H1 (cell line): ENCODE results near the gene STX10. TPM values are rescaled to one million over a fixed set of nuclear protein-coding genes. Genes with fewer than 3 reads are reported as not detected.

ENCODE experiments used
- CTCF ChIA-PET: fragments of 300-600 bp; sonication (Branson Sonifier 250); formaldehyde crosslinking; loops from one replicate; lab custom pipeline; 2021; ENCODE audit not compliant: partially characterized antibody; lab: Charles Lee
- POLR2A ChIA-PET: fragments of 300-600 bp; sonication (Branson Sonifier 250); formaldehyde crosslinking; loops from one replicate; lab custom pipeline; 2021; ENCODE audit warnings: inconsistent platforms; ENCODE audit not compliant: partially characterized antibody; lab: Charles Lee
- DNase-seq, 2 experiments: peaks; one replicate each; pipeline versions ENCODE4 v3.0.0 to v3.0.0-alpha.2; 2010 to 2022; ENCODE audit warnings: low spot score in 2 of 2, low read depth in 1 of 2, mixed read lengths in 1 of 2
- FAIRE-seq: peaks from 2 replicates; lab custom pipeline; 2011; peaks lifted over from hg19 to GRCh38; lab: Jason Lieb, UNC
- H2AFZ ChIP-seq: 2 replicates; pipeline ENCODE4 v1.8.1; 2012; ENCODE audit warnings: low read length, inconsistent platforms
- H2AK5ac ChIP-seq: 2 replicates; pipeline ENCODE4 v1.6.1; 2013; ENCODE audit warnings: low read depth, low read length
- H2BK120ac ChIP-seq: replicated peaks from 2 replicates; pipeline ENCODE3; 2013; ENCODE audit warnings: low read depth, low read length, inconsistent platforms
- H2BK12ac ChIP-seq: 2 replicates; pipeline ENCODE4 v1.6.1; 2013; ENCODE audit warnings: low read depth, low read length
- H2BK15ac ChIP-seq: 2 replicates; pipeline ENCODE4 v1.6.1; 2013; ENCODE audit warnings: low read length
- H2BK20ac ChIP-seq: 2 replicates; pipeline ENCODE4 v1.6.1; 2013; ENCODE audit warnings: low read length
- H2BK5ac ChIP-seq: 2 replicates; pipeline ENCODE4 v1.6.1; 2013; ENCODE audit warnings: low read depth, low read length
- H3K14ac ChIP-seq: 2 replicates; pipeline ENCODE4 v1.6.1; 2013; ENCODE audit warnings: inconsistent platforms; ENCODE audit not compliant: insufficient read length
- H3K18ac ChIP-seq: 2 replicates; pipeline ENCODE4 v1.6.1; 2013; ENCODE audit warnings: low read length; ENCODE audit errors: extremely low read depth
- H3K23ac ChIP-seq: 2 replicates; pipeline ENCODE4 v1.6.1; 2013; ENCODE audit warnings: inconsistent platforms; ENCODE audit not compliant: insufficient read length
- H3K23me2 ChIP-seq: 2 replicates; pipeline ENCODE4 v1.6.1; 2013; ENCODE audit warnings: low read depth, low read length
- H3K27ac ChIP-seq: 2 replicates; pipeline ENCODE4 v1.6.1; 2011; ENCODE audit warnings: low read depth, low read length, inconsistent platforms
- H3K27me3 ChIP-seq, 4 experiments: replicated peaks in 1 of 4; 1 replicate in 1 of 4; 2 replicates in 3 of 4; pipeline versions ENCODE4 v1.6.1 to v1.8.1; 2011 to 2013; ENCODE audit warnings: low read length in 3 of 4, mild to moderate bottlenecking in 3 of 4, inconsistent platforms in 2 of 4, mixed read lengths in 2 of 4, moderate library complexity in 1 of 4; ENCODE audit not compliant: control insufficient read depth in 3 of 4, insufficient read depth in 3 of 4; ENCODE audit errors: extremely low read depth in 1 of 4
- H3K36me3 ChIP-seq, 4 experiments: 2 replicates each; pipeline versions ENCODE4 v1.6.1 to v1.8.1; 2011 to 2013; ENCODE audit warnings: mild to moderate bottlenecking in 4 of 4, low read length in 3 of 4, moderate library complexity in 2 of 4, control low read depth in 1 of 4, inconsistent platforms in 1 of 4; ENCODE audit not compliant: insufficient read depth in 4 of 4, control insufficient read depth in 2 of 4
- H3K4ac ChIP-seq: replicated peaks from 2 replicates; pipeline ENCODE3; 2013; ENCODE audit warnings: low read length, low read depth, mixed read lengths, inconsistent platforms; ENCODE audit not compliant: insufficient read length
- H3K4me1 ChIP-seq, 4 experiments: replicated peaks in 1 of 4; 1 replicate in 1 of 4; 2 replicates in 3 of 4; pipeline versions ENCODE4 v1.6.1 to v1.8.1; 2011 to 2013; ENCODE audit warnings: low read length in 3 of 4, inconsistent platforms in 2 of 4, mixed read lengths in 1 of 4; ENCODE audit not compliant: insufficient read depth in 4 of 4, control insufficient read depth in 3 of 4
- H3K4me2 ChIP-seq, 2 experiments: 2 replicates each; pipeline versions ENCODE4 v1.6.1 to v1.8.1; 2011 to 2013; ENCODE audit warnings: low read depth in 2 of 2, low read length in 2 of 2, control low read depth in 1 of 2, inconsistent platforms in 1 of 2, mild to moderate bottlenecking in 1 of 2; ENCODE audit not compliant: insufficient read depth in 1 of 2
- H3K4me3 ChIP-seq, 4 experiments: fragments of 200-600, 300-600 bp in 1 of 4; sonication (generic), shearing (Covaris generic), sonication (Bioruptor Twin) in 1 of 4; 2 replicates each; pipeline versions ENCODE4 v1.5.1 to v1.8.1; 2011 to 2016; ENCODE audit warnings: low read length in 4 of 4, low read depth in 3 of 4, control low read depth in 2 of 4, inconsistent platforms in 2 of 4, mild to moderate bottlenecking in 2 of 4, mixed read lengths in 1 of 4, moderate library complexity in 1 of 4; ENCODE audit not compliant: insufficient read depth in 2 of 4; ENCODE audit errors: extremely low read depth in 1 of 4
- H3K56ac ChIP-seq: replicated peaks from 2 replicates; pipeline ENCODE3; 2013; ENCODE audit warnings: low read depth, mild to moderate bottlenecking, mixed read lengths, low read length, inconsistent platforms; ENCODE audit not compliant: insufficient read length
- H3K79me1 ChIP-seq: 2 replicates; pipeline ENCODE4 v1.6.1; 2013; ENCODE audit warnings: low read depth, low read length, control low read depth
- H3K79me2 ChIP-seq, 2 experiments: 2 replicates each; pipeline versions ENCODE4 v1.6.1 to v1.8.1; 2012 to 2013; ENCODE audit warnings: low read length in 2 of 2, mild to moderate bottlenecking in 2 of 2, inconsistent platforms in 1 of 2; ENCODE audit not compliant: insufficient read depth in 2 of 2, control insufficient read depth in 1 of 2
- H3K9ac ChIP-seq, 4 experiments: replicated peaks in 1 of 4; 1 replicate in 1 of 4; 2 replicates in 3 of 4; pipeline versions ENCODE4 v1.6.1 to v1.8.1; 2011 to 2013; ENCODE audit warnings: low read depth in 3 of 4, low read length in 3 of 4, control low read depth in 2 of 4, mild to moderate bottlenecking in 2 of 4, moderate library complexity in 2 of 4, inconsistent platforms in 1 of 4; ENCODE audit errors: extremely low read depth in 1 of 4
- H3K9me3 ChIP-seq, 2 experiments: 2 replicates each; pipeline versions ENCODE4 v1.6.1 to v1.8.1; 2012 to 2013; ENCODE audit warnings: mild to moderate bottlenecking in 2 of 2, moderate library complexity in 2 of 2, control low read depth in 1 of 2, inconsistent platforms in 1 of 2, low read depth in 1 of 2, low read length in 1 of 2, mixed read lengths in 1 of 2; ENCODE audit not compliant: insufficient read depth in 2 of 2
- H4K20me1 ChIP-seq, 2 experiments: replicated peaks in 1 of 2; 2 replicates each; pipeline versions ENCODE3 to v1.8.1; 2011 to 2013; ENCODE audit warnings: inconsistent platforms in 2 of 2, low read length in 2 of 2, mild to moderate bottlenecking in 1 of 2; ENCODE audit not compliant: insufficient read depth in 2 of 2, control insufficient read depth in 1 of 2
- H4K5ac ChIP-seq: 2 replicates; pipeline ENCODE4 v1.6.1; 2013; ENCODE audit warnings: low read length, low read depth, mixed read lengths, inconsistent platforms; ENCODE audit not compliant: insufficient read length
- H4K8ac ChIP-seq: 2 replicates; pipeline ENCODE4 v1.8.0; 2013; ENCODE audit warnings: mild to moderate bottlenecking, moderate library complexity, low read length, inconsistent platforms; ENCODE audit not compliant: insufficient read depth; ENCODE audit errors: extremely low read depth
- H4K91ac ChIP-seq: replicated peaks from 2 replicates; pipeline ENCODE3; 2013; ENCODE audit warnings: low read length, mixed read lengths, inconsistent platforms; ENCODE audit not compliant: insufficient read length
- CHD1 ChIP-seq: IDR thresholded peaks from 2 replicates; pipeline ENCODE4 v1.6.1; 2012; ENCODE audit warnings: low read depth, low read length, improper control_type of control experiment
- CHD2 ChIP-seq: IDR thresholded peaks from 2 replicates; pipeline ENCODE4 v1.6.1; 2012; ENCODE audit warnings: low read length, improper control_type of control experiment
- CREB1 ChIP-seq: IDR thresholded peaks from 2 replicates; pipeline ENCODE4 v1.6.1; 2012; ENCODE audit warnings: inconsistent platforms
- CTBP2 ChIP-seq: IDR thresholded peaks from 2 replicates; pipeline ENCODE4 v1.7.0; 2011; ENCODE audit warnings: borderline replicate concordance, mild to moderate bottlenecking, moderate library complexity, mixed read lengths, low read length; ENCODE audit not compliant: insufficient read depth, insufficient read length
- EGR1 ChIP-seq: IDR thresholded peaks from 2 replicates; pipeline ENCODE4 v1.6.1; 2011; ENCODE audit warnings: low read depth, low read length, borderline replicate concordance
- JUN ChIP-seq: IDR thresholded peaks from 2 replicates; pipeline ENCODE4 v1.6.1; 2011; ENCODE audit warnings: low read depth, mild to moderate bottlenecking, improper control_type of control experiment, low read length
- KDM1A ChIP-seq: fragments of 200-600, 300-600 bp; sonication (generic); IDR thresholded peaks from 2 replicates; pipeline ENCODE4 v1.7.1; 2016; ENCODE audit warnings: mild to moderate bottlenecking, low read length, borderline replicate concordance
- RNF2 ChIP-seq: fragments of 200-900, 300-1000 bp; sonication (generic); IDR thresholded peaks from 2 replicates; pipeline ENCODE4 v1.7.1; 2016; ENCODE audit warnings: borderline replicate concordance, low read depth, mild to moderate bottlenecking, antibody characterized with exemption, low read length; ENCODE audit not compliant: poor library complexity, severe bottlenecking; ENCODE audit errors: missing control alignments
- SAP30 ChIP-seq: fragments of 300-600 bp; sonication (generic); IDR thresholded peaks from 2 replicates; pipeline ENCODE4 v1.7.1; 2012; ENCODE audit warnings: low read length, moderate library complexity, mild to moderate bottlenecking, inconsistent platforms; ENCODE audit not compliant: insufficient read depth, insufficient replicate concordance
- SIX5 ChIP-seq: IDR thresholded peaks from 2 replicates; pipeline ENCODE4 v1.6.1; 2011; ENCODE audit warnings: mild to moderate bottlenecking, low read depth, low read length
- SRF ChIP-seq: IDR thresholded peaks from 2 replicates; pipeline ENCODE4 v1.6.1; 2011; ENCODE audit warnings: mild to moderate bottlenecking, low read depth, low read length, moderate library complexity
- TCF12 ChIP-seq: IDR thresholded peaks from 2 replicates; pipeline ENCODE4 v1.6.1; 2011; ENCODE audit warnings: low read depth, mild to moderate bottlenecking, low read length
- WGBS, 2 experiments: shearing (Covaris generic) in 1 of 2; methylation state at CpG; one replicate each; pipeline versions ENCODE4 v1.1.6 to v1.1.7; 2013 to 2015; ENCODE audit warnings: low lambda C conversion rate in 2 of 2, mixed read lengths in 2 of 2, inconsistent platforms in 1 of 2, low coverage in 1 of 2, missing lambda C conversion rate in 1 of 2; ENCODE audit not compliant: insufficient replicate concordance in 2 of 2, insufficient coverage in 1 of 2, insufficient read length in 1 of 2; ENCODE audit errors: extremely low coverage in 1 of 2, missing lambda C conversion rate in 1 of 2; 5-methylcytosine and 5-hydroxymethylcytosine counted together
- polyA plus RNA-seq, 7 experiments: library from polyadenylated mRNA; depleted of rRNA in 3 of 7; stranded (reverse) in 5 of 7; unstranded in 2 of 7; fragments of >200 nt in 5 of 7; fragments of 200-250 nt in 2 of 7; gene quantifications; 1 replicate in 5 of 7; 2 replicates in 1 of 7; 4 replicates in 1 of 7; pipeline versions ENCODE4 v1.2.1 to v1.2.3, GENCODE V29; 2011 to 2013; ENCODE audit warnings: missing spikeins in 2 of 7, mixed read lengths in 2 of 7
- total RNA-seq: library from RNA; stranded (reverse); fragmentation: NEBNext Ultra II Directional; extraction: Animal tissue kit (Norgen Biotek cat#: 25700); gene quantifications from 2 replicates; pipeline ENCODE4 v1.2.1, GENCODE V29; 2021

Gene STX10
- total and polyA plus RNA-seq, 2 of the 8 experiments (the other 6 are each of a cell fraction or from before 2014, with no cell fraction given): 53.0 to 80.1 TPM

DNA sequence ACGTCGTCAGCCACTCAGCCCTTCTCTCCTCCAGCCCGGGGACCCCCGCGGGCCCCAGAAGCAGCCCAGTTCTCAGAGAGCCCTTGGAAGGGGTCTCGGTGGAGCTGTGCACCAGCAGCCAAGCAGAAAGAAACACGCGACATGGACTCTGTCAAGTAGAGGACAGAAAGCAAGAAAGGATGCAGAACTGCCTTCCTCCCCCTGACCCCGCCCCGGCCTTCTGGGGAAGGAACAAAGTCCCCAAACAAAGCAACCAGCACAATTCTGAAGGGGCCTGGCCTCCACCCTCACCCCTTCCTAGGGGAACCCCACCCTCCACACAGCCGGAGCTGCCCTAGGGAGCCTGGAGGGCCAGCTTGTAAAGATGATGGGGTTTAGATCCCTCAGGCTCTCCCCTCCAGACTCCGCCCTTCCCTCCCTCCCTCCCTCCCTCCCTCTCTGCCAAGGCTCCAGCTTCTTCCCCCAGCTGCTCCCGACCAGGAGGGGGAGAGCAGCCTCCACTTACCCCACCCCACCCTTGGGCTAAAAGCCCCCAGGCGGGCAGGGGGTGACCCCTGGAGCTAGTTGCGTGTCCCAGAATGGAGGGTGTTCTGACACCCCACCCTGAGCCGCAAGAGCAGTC lies 55.3 kb downstream of the STX10 start:
- Histone ChIP-seq H2BK15ac (no peak overlapping the region), H3K4ac (no peak overlapping the region), H4K8ac (no peak overlapping the region), H4K5ac (no peak overlapping the region), H3K18ac (peak overlapping the region; percentile 68), H3K23ac (no peak overlapping the region), H2BK20ac (no peak overlapping the region), H3K4me1 (peaks cover 0 to 22% (median 17%) of the 10 kb centered on the region in 4 experiments; a peak in 5 of 7 replicates), H4K20me1 (peaks cover 2 to 6% of the 10 kb centered on the region in 2 experiments), H3K56ac (no peak overlapping the region), H3K27ac (no peak overlapping the region), H3K23me2 (peaks cover 3% of the 10 kb centered on the region; the same call in 1 of the 2 replicates), H3K9ac (no peak overlapping the region), H2AFZ (no peak overlapping the region; the same call in 1 of the 2 replicates), H4K91ac (peak overlapping the region; percentile 41), H3K27me3 (peaks cover 21 to 84% (median 59%) of the 10 kb centered on the region in 4 experiments), H2AK5ac (no peak overlapping the region), H3K14ac (no peak overlapping the region), H2BK12ac (no peak overlapping the region), H3K36me3 (no peaks in the 10 kb centered on the region), H3K79me1 (no peaks in the 10 kb centered on the region), H2BK5ac (no peak overlapping the region; the same call in 1 of the 2 replicates), H3K4me2 (peak overlapping the region; percentile 79 to 85), H2BK120ac (no peak overlapping the region), H3K4me3 (peak overlapping the region; percentile 39 to 58 (median 46); a peak in 6 of 8 replicates), H3K9me3 (no peaks in the 10 kb centered on the region), H3K79me2 (no peaks in the 10 kb centered on the region)
- TF ChIP-seq CTBP2: no peak
- no peak for TF ChIP-seq SIX5
- no peak for TF ChIP-seq EGR1
- no peak for TF ChIP-seq JUN
- no peak for TF ChIP-seq CHD2
- TF ChIP-seq CREB1: no peak
- no peak for TF ChIP-seq SRF
- no peak for TF ChIP-seq CHD1
- TF ChIP-seq SAP30: no peak
- TF ChIP-seq KDM1A: no peak
- TF ChIP-seq RNF2: no peak
- TF ChIP-seq TCF12: no peak
- DNase-seq (peak in 1 of 2 experiments; percentile 86), FAIRE-seq (no peak)
- ChIA-PET CTCF (interaction anchor here (1.0 to 48.8 kb wide), 23 partner anchors 9 to 954 kb away, joined by 3 to 1145 read pairs (median 18); partner anchors contain the start of gene DAND5), POLR2A (interaction anchor here (0.8 to 3.8 kb wide), 20 partner anchors 10 to 161 kb away, joined by 3 to 15 read pairs (median 5); partner anchors contain the start of gene FARSA)
- 12% methylated on average over 11 of the region's 16 CpGs; no CpG with 5 or more reads in 1 of the 2 experiments for WGBS, 2 experiments
